Naive thymus-derived CD8-positive, alpha-beta T cell (primary cell): ENCODE results near the gene RANBP1. TPM values are rescaled to one million over a fixed set of nuclear protein-coding genes. Genes with fewer than 3 reads are reported as not detected.

ENCODE experiments used
- ATAC-seq, 2 donors: fragments of 150-1000 bp; cut with Tn5 transposase in 1 of 2; sonication (Bioruptor Pico), chemical (Tn5 transposase) in 1 of 2; 1 replicate in 1 of 2; 2 replicates in 1 of 2; pipeline ENCODE4 v1.10.0; 2021; ENCODE audit warnings: mild to moderate bottlenecking in 2 of 2, moderate library complexity in 2 of 2
- POLR2A ChIA-PET: fragments of 350-600 bp; sonication (Branson Sonifier 250); formaldehyde crosslinking; loops from one replicate; lab custom pipeline; 2021; ENCODE audit warnings: antibody characterized with exemption; lab: Charles Lee
- DNase-seq, 10 donors: peaks; one replicate each; pipeline versions ENCODE4 v3.0.0 to v3.0.0-alpha.2; 2020 to 2022
- H3K27ac Mint-ChIP-seq, 10 donors: one replicate each; pipeline ENCODE4 v1.8.0; 2020 to 2022; ENCODE audit warnings: mild to moderate bottlenecking in 10 of 10, mixed read lengths in 10 of 10, moderate library complexity in 4 of 10, inconsistent platforms in 1 of 10
- H3K27me3 Mint-ChIP-seq, 5 donors: one replicate each; pipeline ENCODE4 v1.8.0; 2021 to 2022; ENCODE audit warnings: mixed read lengths in 5 of 5
- H3K36me3 Mint-ChIP-seq, 3 donors: one replicate each; pipeline ENCODE4 v1.8.0; 2020 to 2022; ENCODE audit warnings: mixed read lengths in 3 of 3, mild to moderate bottlenecking in 2 of 3, inconsistent platforms in 1 of 3
- H3K4me1 Mint-ChIP-seq, 4 donors: one replicate each; pipeline ENCODE4 v1.8.0; 2021 to 2022; ENCODE audit warnings: mixed read lengths in 4 of 4
- H3K4me3 Mint-ChIP-seq, 10 donors: one replicate each; pipeline ENCODE4 v1.8.0; 2020 to 2022; ENCODE audit warnings: mild to moderate bottlenecking in 10 of 10, mixed read lengths in 10 of 10, moderate library complexity in 6 of 10, inconsistent platforms in 1 of 10
- H3K9me3 Mint-ChIP-seq, 9 donors: one replicate each; pipeline ENCODE4 v1.8.0; 2020 to 2022; ENCODE audit warnings: mixed read lengths in 9 of 9, mild to moderate bottlenecking in 3 of 9, inconsistent platforms in 1 of 9, moderate library complexity in 1 of 9
- polyA plus RNA-seq, 3 donors: library from polyadenylated mRNA; unstranded; fragments of 300-500 nt; fragmentation: Illumina TruSeq; gene quantifications; one replicate each; pipeline ENCODE4 v1.2.3, GENCODE V29; 2021
- total RNA-seq, 8 experiments: library from RNA in 2 of 8; stranded (reverse) in 2 of 8; gene quantifications; one replicate each; pipeline ENCODE4 v1.2.3 and lab custom pipeline; 2021 to 2026

RANBP1 gene
- total and polyA plus RNA-seq, 5 experiments from 2014 or later = 64.0 to 106 (median 72.5) TPM

GRCh38 chr22:20111045-20111688 is 4.7 kb upstream of the RANBP1 start:
- Mint-ChIP-seq H3K36me3 (peaks cover 0 to 40% (median 2%) of the 10 kb centered on the region in 3 donors), H3K4me3 (peak overlapping the region in 1 of 10 donors; percentile 13), H3K9me3 (no peaks in the 10 kb centered on the region), H3K4me1 (peaks cover 16 to 40% (median 27%) of the 10 kb centered on the region in 4 donors), H3K27me3 (no peaks in the 10 kb centered on the region), H3K27ac (peak overlapping the region in 9 of 10 donors; percentile 74 to 93 (median 90))
- POLR2A ChIA-PET = interaction anchor here (0.9 to 4.0 kb wide), 3 partner anchors 10 to 90 kb away, joined by 5 to 16 read pairs (median 5); partner anchors contain the start of gene TANGO2
- ATAC-seq (peak; percentile 82 to 84), DNase-seq (peak in 5 of 10 donors; percentile 26 to 68 (median 39))

- Mint-ChIP-seq H3K27me3 (no peaks in the 10 kb centered on the region), H3K4me3 (peak overlapping the region in 2 of 10 donors; percentile 40 to 47), H3K9me3 (no peaks in the 10 kb centered on the region), H3K27ac (peak overlapping the region; percentile 61 to 95 (median 80)), H3K36me3 (peaks cover 0 to 35% (median 2%) of the 10 kb centered on the region in 3 donors), H3K4me1 (peaks cover 17 to 48% (median 29%) of the 10 kb centered on the region in 4 donors)
- peak in 1 of 10 donors; percentile 57 for DNase-seq
- POLR2A ChIA-PET = interaction anchor here (0.9 to 4.0 kb wide), 3 partner anchors 10 to 91 kb away, joined by 5 to 16 read pairs (median 5); partner anchors contain the start of gene TANGO2
- ATAC-seq = no peak
Measured at GRCh38 chr22:20111689-20112622, 3.9 kb upstream of the RANBP1 start.

- Mint-ChIP-seq H3K27ac (peak overlapping the region in 3 of 10 donors; percentile 34 to 61 (median 50)), H3K4me1 (peaks cover 16 to 50% (median 30%) of the 10 kb centered on the region in 4 donors), H3K27me3 (no peaks in the 10 kb centered on the region), H3K9me3 (no peaks in the 10 kb centered on the region), H3K4me3 (no peak overlapping the region), H3K36me3 (peaks cover 0 to 26% (median 2%) of the 10 kb centered on the region in 3 donors)
- POLR2A ChIA-PET = interaction anchor here (1.1 to 4.0 kb wide), 2 partner anchors 11 to 34 kb away, joined by 5 to 16 read pairs; no protein-coding TSS in a partner anchor
- DNase-seq (peak in 2 of 10 donors; percentile 2 to 54), ATAC-seq (no peak)
Measured at GRCh38 chr22:20112623-20113511, 3.0 kb upstream of the RANBP1 start.

- H3K27me3 Mint-ChIP-seq = no peaks in the 10 kb centered on the region
- ATAC-seq = no peak
- peaks cover 0 to 20% (median 0%) of the 10 kb centered on the region in 3 donors for H3K36me3 Mint-ChIP-seq
- no peaks in the 10 kb centered on the region for H3K9me3 Mint-ChIP-seq
- H3K4me3 Mint-ChIP-seq = peak overlapping the region in 2 of 10 donors; percentile 11 to 26
- H3K27ac Mint-ChIP-seq = peak overlapping the region in 6 of 10 donors; percentile 36 to 80 (median 63)
- peaks cover 15 to 50% (median 38%) of the 10 kb centered on the region in 4 donors for H3K4me1 Mint-ChIP-seq
- DNase-seq = peak in 1 of 10 donors; percentile 52
- POLR2A ChIA-PET = interaction anchor here (4.0 kb wide), 1 partner anchor 12 kb away, joined by 16 read pairs; no protein-coding TSS in a partner anchor
Measured at GRCh38 chr22:20113551-20114310, 2.2 kb upstream of the RANBP1 start.

- DNase-seq (peak in 1 of 10 donors; percentile 60), ATAC-seq (no peak)
- H3K27me3 Mint-ChIP-seq = no peaks in the 10 kb centered on the region
- peak overlapping the region; percentile 11 to 82 (median 61) for H3K4me3 Mint-ChIP-seq
- H3K36me3 Mint-ChIP-seq = peaks cover 0 to 27% (median 2%) of the 10 kb centered on the region in 3 donors
- POLR2A ChIA-PET = interaction anchor here (0.6 to 2.7 kb wide), 6 partner anchors 11 to 99 kb away, joined by 3 to 16 read pairs (median 6); partner anchors contain the start of gene DGCR8
- H3K27ac Mint-ChIP-seq = peak overlapping the region; percentile 43 to 90 (median 76)
- H3K4me1 Mint-ChIP-seq = peaks cover 17 to 53% (median 48%) of the 10 kb centered on the region in 4 donors
- H3K9me3 Mint-ChIP-seq = no peaks in the 10 kb centered on the region
Measured at GRCh38 chr22:20114506-20115475, 1.1 kb upstream of the RANBP1 start.

- POLR2A ChIA-PET = interaction anchor here (0.6 to 3.2 kb wide), 15 partner anchors 8 to 884 kb away, joined by 3 to 23 read pairs (median 6); partner anchors contain the start of genes DGCR8, GNB1L, RTL10 and TANGO2
- ATAC-seq (no peak), DNase-seq (peak in 1 of 10 donors; percentile 59)
- peak overlapping the region; percentile 83 to 97 (median 90) for H3K4me3 Mint-ChIP-seq
- no peaks in the 10 kb centered on the region for H3K27me3 Mint-ChIP-seq
- H3K27ac Mint-ChIP-seq = peak overlapping the region; percentile 79 to 96 (median 93)
- no peaks in the 10 kb centered on the region for H3K9me3 Mint-ChIP-seq
- H3K4me1 Mint-ChIP-seq = peaks cover 17 to 57% (median 43%) of the 10 kb centered on the region in 4 donors
- peaks cover 0 to 30% (median 3%) of the 10 kb centered on the region in 3 donors for H3K36me3 Mint-ChIP-seq
Measured at GRCh38 chr22:20116376-20116950, 559 bp downstream of the RANBP1 start.

- Mint-ChIP-seq H3K36me3 (peaks cover 0 to 34% (median 3%) of the 10 kb centered on the region in 3 donors), H3K4me1 (peaks cover 14 to 57% (median 39%) of the 10 kb centered on the region in 4 donors), H3K27ac (peak within 1 kb of the TSS; percentile 79 to 96 (median 94)), H3K4me3 (peak within 1 kb of the TSS; percentile 83 to 97 (median 90)), H3K9me3 (no peaks in the 10 kb centered on the region), H3K27me3 (no peaks in the 10 kb centered on the region)
- POLR2A ChIA-PET = interaction anchor here (0.8 to 3.2 kb wide), 17 partner anchors 9 to 973 kb away, joined by 3 to 23 read pairs (median 6); partner anchors contain the start of genes DGCR8, ESS2, GNB1L and HIRA
- ATAC-seq (peak; percentile 81), DNase-seq (peak; percentile 93 to 97 (median 95))
Measured at GRCh38 chr22:20116951-20117632, 1.2 kb downstream of the RANBP1 start, which contains the start of gene TRMT2A. Gene TRMT2A, minus strand, starts transcription at chr22:20117226. Its CDS starts 320 bp downstream, at chr22:20116906.

GRCh38 chr22:20117633-20118299 is 1.9 kb downstream of the RANBP1 start:
- peak overlapping the region; percentile 80 to 91 (median 84) for H3K4me3 Mint-ChIP-seq
- ATAC-seq (peak; percentile 24 to 44), DNase-seq (peak; percentile 27 to 75 (median 47))
- H3K27me3 Mint-ChIP-seq = no peaks in the 10 kb centered on the region
- POLR2A ChIA-PET = interaction anchor here (0.8 to 3.2 kb wide), 13 partner anchors 9 to 973 kb away, joined by 3 to 23 read pairs (median 7); partner anchors contain the start of genes DGCR8, ESS2, GNB1L and HIRA
- no peaks in the 10 kb centered on the region for H3K9me3 Mint-ChIP-seq
- peak overlapping the region; percentile 70 to 94 (median 87) for H3K27ac Mint-ChIP-seq
- peaks cover 15 to 61% (median 42%) of the 10 kb centered on the region in 4 donors for H3K4me1 Mint-ChIP-seq
- peaks cover 0 to 33% (median 3%) of the 10 kb centered on the region in 3 donors for H3K36me3 Mint-ChIP-seq
